CD4-positive, alpha-beta T cell treated with Interleukin-10 for 1 hour (primary cell): ENCODE results near the gene CRELD1.
"Not testable (repeated sequence)": the region's sequence is repeated elsewhere in the genome, so short reads cannot be mapped to it uniquely, and the experiment has no call there.

Experiments
- DNase-seq: peaks from one replicate; pipeline ENCODE4 v3.0.0-alpha.2; 2020

The CRELD1 gene

DNA sequence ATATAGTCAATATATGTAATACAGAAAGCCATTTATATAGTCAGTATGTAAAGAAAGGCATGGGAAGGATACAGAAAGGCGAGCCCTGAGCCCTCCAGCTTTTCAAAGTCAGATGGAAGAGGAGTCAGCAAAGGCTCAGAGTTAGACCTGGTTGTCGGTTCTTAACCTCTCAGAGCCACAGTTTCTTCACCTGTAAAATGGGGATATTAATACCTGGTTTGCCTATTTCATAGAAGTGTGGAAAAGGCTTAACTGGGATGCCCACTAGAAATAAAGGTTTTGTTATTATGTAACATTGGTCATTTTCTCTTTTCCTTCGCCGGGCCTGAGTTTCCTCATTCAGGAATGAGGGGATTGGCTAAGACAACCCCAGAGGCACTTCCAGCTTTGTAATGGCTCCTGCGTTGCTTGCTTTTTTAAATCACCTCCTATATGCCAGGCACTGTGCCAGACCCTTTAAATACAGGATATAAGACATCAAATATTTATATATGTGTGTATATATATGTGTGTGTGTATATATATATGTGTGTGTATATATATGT, 2.4 kb downstream of the CRELD1 start:
- DNase-seq, result no peak

- no peak for DNase-seq
Measured at GRCh38 chr3:9937486-9938238, 4.0 kb downstream of the CRELD1 start.

DNA sequence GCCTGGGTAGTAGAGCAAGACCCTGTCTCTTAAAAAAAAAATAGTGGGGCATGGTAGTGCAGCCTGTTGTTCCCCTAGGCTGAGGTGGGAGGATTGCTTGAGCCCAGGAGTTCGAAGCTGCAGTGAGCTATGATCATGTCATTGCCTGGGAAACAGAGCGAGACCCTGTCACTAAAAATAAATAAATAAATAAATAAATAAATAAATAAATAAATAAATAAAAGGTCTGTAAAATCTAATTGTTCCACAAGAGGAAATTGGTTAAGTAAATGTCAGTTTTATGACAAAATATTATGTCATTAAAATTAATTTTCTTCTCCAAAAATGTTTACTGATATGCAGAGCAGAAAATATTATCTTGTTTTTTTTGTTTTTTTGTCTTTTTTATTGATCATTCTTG, 5.3 kb downstream of the CRELD1 start:
- no peak for DNase-seq

- not testable (repeated sequence) for DNase-seq
Measured at GRCh38 chr3:9939906-9940305, 6.3 kb downstream of the CRELD1 start.

- DNase-seq, result no peak
Measured at GRCh38 chr3:9940746-9941145, 7.1 kb downstream of the CRELD1 start.

GRCh38 chr3:9942164-9942563, 8.5 kb downstream of the CRELD1 start:
- no peak for DNase-seq

GRCh38 chr3:9942934-9943690, 9.5 kb downstream of the CRELD1 start:
- DNase-seq, result no peak

DNA sequence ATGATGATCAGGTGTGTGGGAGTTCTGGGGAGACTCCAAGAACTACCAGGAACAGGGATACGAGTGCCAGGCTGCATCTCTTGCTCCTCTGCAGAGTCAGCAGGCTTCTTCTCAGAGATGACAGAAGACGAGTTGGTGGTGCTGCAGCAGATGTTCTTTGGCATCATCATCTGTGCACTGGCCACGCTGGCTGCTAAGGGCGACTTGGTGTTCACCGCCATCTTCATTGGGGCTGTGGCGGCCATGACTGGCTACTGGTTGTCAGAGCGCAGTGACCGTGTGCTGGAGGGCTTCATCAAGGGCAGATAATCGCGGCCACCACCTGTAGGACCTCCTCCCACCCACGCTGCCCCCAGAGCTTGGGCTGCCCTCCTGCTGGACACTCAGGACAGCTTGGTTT, 10.6 kb downstream of the CRELD1 start:
- DNase-seq, result no peak

DNA sequence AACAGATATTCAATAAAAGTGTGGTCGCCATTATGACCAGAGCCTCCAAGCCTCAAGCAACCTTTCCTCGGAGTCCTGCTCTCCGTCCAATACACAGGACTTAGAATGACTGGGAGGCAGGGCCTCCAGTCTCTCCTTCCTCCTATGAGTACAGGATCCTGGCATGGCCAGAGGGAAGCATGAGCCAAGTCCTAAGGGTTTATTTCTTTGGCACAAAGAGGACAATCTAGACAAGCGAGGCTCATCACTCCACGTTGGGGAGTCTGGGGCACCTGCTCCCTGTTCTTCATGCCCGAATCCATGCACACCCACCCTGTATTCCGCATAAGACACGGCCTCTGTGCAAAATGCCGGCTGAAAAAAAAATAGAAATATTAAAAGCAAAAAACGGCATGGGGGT, 11.7 kb downstream of the CRELD1 start:
- DNase-seq, result no peak

DNA sequence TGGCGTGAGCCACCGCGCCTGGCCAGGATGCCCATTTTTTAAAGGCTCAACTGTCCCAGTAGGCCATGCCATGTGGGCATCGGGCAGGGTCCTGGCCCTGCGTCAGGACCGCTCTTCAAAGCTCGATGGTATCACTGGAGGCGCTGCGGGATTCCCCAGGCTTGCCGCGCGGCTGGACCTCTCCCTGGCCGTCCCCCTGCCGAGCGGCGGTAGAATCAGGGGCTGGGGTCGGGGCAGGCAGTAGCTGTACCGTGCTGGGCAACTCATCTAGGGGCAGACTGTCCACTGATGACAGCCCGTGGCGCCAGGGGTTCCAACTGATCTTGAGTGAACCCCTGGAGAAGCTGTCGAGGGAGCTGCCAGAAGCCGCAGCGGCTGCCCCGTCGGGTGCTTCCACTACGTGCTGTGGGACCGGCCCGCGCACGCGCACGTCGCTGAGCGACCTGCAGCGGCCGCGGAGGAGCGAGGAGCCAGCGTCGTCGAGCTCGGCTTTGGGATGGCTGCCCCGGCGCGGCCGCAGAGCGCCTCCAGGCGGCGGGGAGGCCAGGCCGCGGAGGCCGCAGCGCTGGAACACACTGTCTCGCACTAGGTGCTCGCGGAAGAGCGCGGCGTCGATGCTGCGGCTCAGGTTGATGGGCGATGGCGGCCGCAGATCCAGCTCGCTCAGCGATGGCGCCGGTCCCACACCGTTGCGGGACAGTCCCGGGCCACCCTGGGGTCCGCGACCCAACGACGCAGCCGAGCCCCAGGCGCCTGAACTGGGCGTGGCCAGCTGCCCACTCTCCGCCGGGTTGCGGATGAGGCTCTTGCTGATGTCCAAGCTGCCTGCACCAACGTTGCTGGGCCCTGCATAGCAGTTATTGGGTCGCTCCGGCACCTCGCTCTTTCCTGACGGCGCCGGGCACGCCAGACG, 12.7 kb downstream of the CRELD1 start:
- peak; percentile 86 for DNase-seq

GRCh38 chr3:9947025-9947995, 13.7 kb downstream of the CRELD1 start:
- DNase-seq, result no peak

DNA sequence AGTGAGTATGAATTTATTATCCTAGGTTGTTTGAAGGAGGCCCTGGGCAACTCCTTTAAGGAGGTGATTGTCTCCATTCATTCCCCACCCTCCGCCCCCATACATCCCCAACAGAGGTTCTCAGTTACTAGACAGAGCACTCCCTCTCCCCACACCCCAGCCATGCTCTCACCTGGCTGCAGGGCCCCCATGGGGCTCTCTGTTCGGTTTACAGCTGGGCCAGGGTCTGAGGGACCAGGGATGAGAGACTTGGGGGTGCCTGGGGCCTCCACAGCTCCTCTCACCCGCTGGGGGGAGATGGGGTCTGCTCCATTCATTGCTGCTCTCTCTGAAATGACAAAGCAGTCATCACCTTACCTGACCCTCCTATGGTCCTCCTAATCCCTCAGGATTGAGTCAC, 15.0 kb downstream of the CRELD1 start:
- no peak for DNase-seq

GRCh38 chr3:9949115-9949514, 15.5 kb downstream of the CRELD1 start:
- no peak for DNase-seq

- DNase-seq, result no peak
Measured at GRCh38 chr3:9949626-9950025, 16.0 kb downstream of the CRELD1 start.

DNA sequence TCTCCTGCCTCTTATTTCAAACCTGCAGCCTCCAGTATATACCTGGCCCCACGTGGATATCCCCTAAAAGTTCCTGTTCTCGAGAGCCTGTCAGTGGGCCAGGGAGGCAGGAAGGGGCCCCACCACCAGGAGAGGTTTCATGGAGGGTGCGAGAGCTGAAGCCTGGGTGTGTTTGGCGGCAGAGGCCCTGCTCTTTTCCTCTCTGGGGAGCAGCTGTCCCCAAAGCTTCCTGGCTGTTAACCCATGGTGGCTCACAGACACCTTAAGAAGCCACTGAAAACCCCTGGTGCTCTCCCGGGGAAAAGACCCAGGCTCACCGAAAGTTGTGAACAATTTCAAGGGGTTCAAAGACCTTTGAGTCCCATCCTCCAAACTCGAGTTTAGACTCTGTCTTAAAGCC, 17.5 kb downstream of the CRELD1 start:
- DNase-seq, result no peak

GRCh38 chr3:9951598-9951961, 17.9 kb downstream of the CRELD1 start:
- DNase-seq, result no peak

GRCh38 chr3:9951962-9952805, 18.6 kb downstream of the CRELD1 start, which contains the start of gene PRRT3:
PRRT3 (minus strand) TSS chr3:9952408; CDS start chr3:9950115, 2,293 bp downstream.
- peak; percentile 59 for DNase-seq

DNA sequence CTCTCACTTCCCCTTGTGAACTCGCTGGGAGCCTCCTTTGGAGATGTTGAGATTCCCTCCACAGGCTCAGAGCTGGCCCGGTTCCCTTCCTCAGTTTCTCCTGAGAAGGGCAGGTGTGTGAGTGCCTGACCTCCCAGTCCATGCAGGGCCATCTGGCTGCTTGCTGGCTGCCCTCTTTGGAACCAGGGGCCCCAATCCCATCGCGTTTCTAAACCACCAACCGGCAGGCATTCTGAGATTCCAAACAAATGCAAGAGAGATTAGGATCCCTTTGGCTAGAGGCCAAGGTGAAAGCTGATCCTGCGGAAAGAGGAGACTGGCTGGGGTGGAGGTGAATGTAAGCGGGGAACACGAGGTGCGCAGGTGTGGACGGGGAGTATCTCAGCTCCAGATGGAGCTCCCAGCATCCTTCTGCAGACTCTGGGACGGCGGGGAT, 21.5 kb downstream of the CRELD1 start:
- DNase-seq, result no peak

GRCh38 chr3:9955611-9956352, 22.1 kb downstream of the CRELD1 start:
- DNase-seq, result no peak

- DNase-seq, result no peak
Measured at GRCh38 chr3:9957214-9957613, 23.6 kb downstream of the CRELD1 start.
